GM12878 (cell line): ENCODE data around the gene LATS2. TPM values are rescaled to one million over a fixed set of nuclear protein-coding genes. Genes with fewer than 3 reads are reported as not detected.

Experiments used
- ATAC-seq: fragments of 200-7000 bp; cut with Tn5 transposase; 3 replicates; pipeline ENCODE4 v1.9.1; 2020; ENCODE audit warnings: mild to moderate bottlenecking, moderate library complexity
- BruUV-seq: library from RNA; stranded (reverse); fragments of 400-500 nt; replicated peaks from 2 replicates; lab custom pipeline; 2021; lab: Mats Ljungman, UMichigan
- CTCF ChIA-PET: fragments of 300-600 bp; sonication (Branson Sonifier 250); formaldehyde crosslinking; extraction: SDS; loops from one replicate; lab custom pipeline; 2021; ENCODE audit warnings: inconsistent platforms; lab: Yijun Ruan, JAX
- POLR2A ChIA-PET: fragments of 350-600 bp; formaldehyde crosslinking; extraction: SDS; loops from one replicate; lab custom pipeline; 2021; ENCODE audit warnings: inconsistent platforms; lab: Charles Lee
- RAD21 ChIA-PET: fragments of 300-600 bp; sonication (Branson Sonifier 250); formaldehyde crosslinking; loops from one replicate; lab custom pipeline; 2023; ENCODE audit warnings: antibody characterized with exemption; ENCODE audit not compliant: unreplicated experiment; lab: Charles Lee
- SMC1A ChIA-PET: fragments of 300-600 bp; sonication (Branson Sonifier 250); formaldehyde crosslinking; loops from one replicate; lab custom pipeline; 2023; ENCODE audit not compliant: unreplicated experiment, uncharacterized antibody; lab: Charles Lee
- DNase-seq: peaks from one replicate; pipeline ENCODE4 v3.0.0-alpha.2; 2011; ENCODE audit warnings: low read depth, low spot score
- FAIRE-seq: peaks from 3 replicates; lab custom pipeline; 2011; peaks lifted over from hg19 to GRCh38; lab: Jason Lieb, UNC
- H2AFZ ChIP-seq: 2 replicates; pipeline ENCODE4 v1.6.0; 2011; ENCODE audit warnings: low read depth, low read length, control low read depth; ENCODE audit not compliant: control insufficient read depth
- H3K27ac ChIP-seq: 2 replicates; pipeline ENCODE4 v1.5.1; 2011; ENCODE audit warnings: control low read depth; ENCODE audit not compliant: control insufficient read depth, insufficient read depth
- H3K27me3 ChIP-seq, 2 experiments: replicated peaks in 1 of 2; 2 replicates each; pipeline versions ENCODE4 v1.6.0 to v1.6.1; 2011; ENCODE audit warnings: low read length in 1 of 2; ENCODE audit not compliant: control insufficient read depth in 2 of 2, insufficient read depth in 2 of 2
- H3K36me3 ChIP-seq, 2 experiments: 2 replicates each; pipeline ENCODE4 v1.5.1; 2011; ENCODE audit warnings: low read length in 1 of 2; ENCODE audit not compliant: control insufficient read depth in 2 of 2, insufficient read depth in 2 of 2
- H3K4me1 ChIP-seq: 2 replicates; pipeline ENCODE4 v1.6.1; 2011; ENCODE audit warnings: mild to moderate bottlenecking, low read length, moderate library complexity, mixed read lengths; ENCODE audit not compliant: control insufficient read depth, insufficient read depth
- H3K4me2 ChIP-seq: 2 replicates; pipeline ENCODE4 v1.6.0; 2011; ENCODE audit warnings: control low read depth; ENCODE audit not compliant: control insufficient read depth, insufficient read depth
- H3K4me3 ChIP-seq: fragments of 200-600 bp; sonication (generic); 2 replicates; pipeline ENCODE4 v1.5.1; 2016
- H3K79me2 ChIP-seq: 2 replicates; pipeline ENCODE4 v1.6.0; 2011; ENCODE audit warnings: low read length; ENCODE audit not compliant: control insufficient read depth, insufficient read depth
- H3K9ac ChIP-seq: 2 replicates; pipeline ENCODE4 v1.8.0; 2011; ENCODE audit warnings: low read length, control low read depth, mixed read lengths; ENCODE audit not compliant: control insufficient read depth, insufficient read depth
- H3K9me3 ChIP-seq: replicated peaks from 3 replicates; pipeline ENCODE4 v1.5.1; 2011; ENCODE audit warnings: mild to moderate bottlenecking, low read length; ENCODE audit not compliant: control insufficient read depth, insufficient read depth
- H4K20me1 ChIP-seq: 2 replicates; pipeline ENCODE4 v1.6.0; 2011; ENCODE audit not compliant: control insufficient read depth, insufficient read depth
- ASH2L ChIP-seq: fragments of 300-600, 200-600 bp; sonication (generic); IDR thresholded peaks from 2 replicates; pipeline ENCODE4 v1.6.1; 2017; ENCODE audit warnings: low read depth, mild to moderate bottlenecking, borderline replicate concordance
- BMI1 ChIP-seq: fragments of 450-650 bp; IDR thresholded peaks from 2 replicates; pipeline ENCODE4 v1.6.1; 2016; ENCODE audit warnings: mild to moderate bottlenecking, moderate library complexity, borderline replicate concordance
- CEBPB ChIP-seq, 2 experiments: fragments of 150-350 bp in 1 of 2; IDR thresholded peaks; 2 replicates each; pipeline ENCODE4 v1.6.1; 2012 to 2014; ENCODE audit warnings: low read depth in 2 of 2, low read length in 2 of 2, borderline replicate concordance in 1 of 2, inconsistent platforms in 1 of 2
- CREM ChIP-seq: IDR thresholded peaks from 2 replicates; pipeline ENCODE4 v1.6.1; 2014; ENCODE audit warnings: antibody characterized with exemption, low read depth
- IRF4 ChIP-seq: IDR thresholded peaks from 2 replicates; pipeline ENCODE4 v1.6.1; 2011; ENCODE audit warnings: low read depth, low read length
- JUNB ChIP-seq: IDR thresholded peaks from 2 replicates; pipeline ENCODE4 v1.6.1; 2016; ENCODE audit warnings: antibody characterized with exemption, mild to moderate bottlenecking
- KLF5 ChIP-seq: fragments of 450-650 bp; IDR thresholded peaks from 2 replicates; pipeline ENCODE4 v1.6.1; 2014; ENCODE audit warnings: mild to moderate bottlenecking; ENCODE audit not compliant: partially characterized antibody
- MEF2A ChIP-seq: IDR thresholded peaks from 2 replicates; pipeline ENCODE4 v1.6.1; 2011; ENCODE audit warnings: low read depth, mild to moderate bottlenecking, low read length, moderate library complexity; ENCODE audit not compliant: insufficient read depth
- MYB ChIP-seq: fragments of 150-350 bp; IDR thresholded peaks from 2 replicates; pipeline ENCODE4 v1.6.1; 2014; ENCODE audit warnings: mild to moderate bottlenecking, low read depth, low read length, borderline replicate concordance
- NFXL1 ChIP-seq: fragments of 450-650 bp; IDR thresholded peaks from 2 replicates; pipeline ENCODE4 v1.6.1; 2017; ENCODE audit warnings: antibody characterized with exemption, mild to moderate bottlenecking, borderline replicate concordance
- NR2C1 ChIP-seq: fragments of 450-650 bp; IDR thresholded peaks from 2 replicates; pipeline ENCODE4 v1.6.1; 2017; ENCODE audit warnings: antibody characterized with exemption, mild to moderate bottlenecking, moderate library complexity
- PKNOX1 ChIP-seq: fragments of 450-650 bp; IDR thresholded peaks from 2 replicates; pipeline ENCODE4 v1.6.1; 2016; ENCODE audit warnings: mild to moderate bottlenecking
- RB1 ChIP-seq: fragments of 450-650 bp; formaldehyde crosslinking; IDR thresholded peaks from 2 replicates; pipeline ENCODE4 v1.6.1; 2017; ENCODE audit warnings: mild to moderate bottlenecking, borderline replicate concordance
- SMAD5 ChIP-seq: IDR thresholded peaks from 2 replicates; pipeline ENCODE4 v1.6.1; 2016; ENCODE audit warnings: antibody characterized with exemption, low read depth
- SP1 ChIP-seq: IDR thresholded peaks from one replicate; pipeline ENCODE4 v1.6.1; 2011; ENCODE audit warnings: low read depth, low read length
- SUPT20H ChIP-seq: IDR thresholded peaks from 2 replicates; pipeline ENCODE4 v1.6.1; 2011; ENCODE audit warnings: low read depth, mild to moderate bottlenecking, low read length, moderate library complexity, borderline replicate concordance; ENCODE audit not compliant: control insufficient read depth
- TCF7 ChIP-seq: IDR thresholded peaks from 2 replicates; pipeline ENCODE4 v1.6.1; 2014; ENCODE audit warnings: antibody characterized with exemption, borderline replicate concordance
- ZNF622 ChIP-seq: fragments of 450-650 bp; IDR thresholded peaks from 2 replicates; pipeline ENCODE4 v1.6.1; 2017; ENCODE audit warnings: mild to moderate bottlenecking, inconsistent platforms
- WGBS: methylation state at CpG from one replicate; pipeline ENCODE4 v1.1.6; 2016; ENCODE audit warnings: low lambda C conversion rate; ENCODE audit not compliant: insufficient replicate concordance, insufficient coverage; ENCODE audit errors: missing lambda C conversion rate; 5-methylcytosine and 5-hydroxymethylcytosine counted together
- in situ Hi-C: fragments of 300-500 bp; cut with MboI; formaldehyde crosslinking; loops from 9 replicates; pipeline ENCODE4 v1.14.3; 2018; ENCODE audit warnings: mixed read lengths
- intact Hi-C: fragments of 100-400 bp; cut with micrococcal nuclease; formaldehyde crosslinking; loops from one replicate; pipeline ENCODE4 v1.14.2; 2022; ENCODE audit not compliant: unreplicated experiment
- polyA plus RNA-seq, 11 experiments: library from polyadenylated mRNA; depleted of rRNA in 4 of 11; unstranded in 6 of 11; stranded (reverse) in 5 of 11; fragments of >200 nt; fragmentation: Nextera tagmentation in 4 of 11; fragmentation: Illumina TruSeq in 1 of 11; extraction: Ambion mirVana in 4 of 11; extraction: Trizol in 1 of 11; gene quantifications; 1 replicate in 1 of 11; 2 replicates in 10 of 11; pipeline versions ENCODE4 v1.2.1 to v1.2.3, GENCODE V29; 2011 to 2016; ENCODE audit warnings: inconsistent platforms in 2 of 11, missing spikeins in 2 of 11, low read depth in 1 of 11
- total RNA-seq, 4 experiments: library from RNA; depleted of rRNA in 3 of 4; stranded (reverse); fragments of >200 nt in 3 of 4; fragmentation: Illumina TruSeq in 1 of 4; extraction: Trizol in 1 of 4; gene quantifications; 2 replicates each; pipeline versions ENCODE4 v1.2.1 to v1.2.3, GENCODE V29; 2013 to 2021
- TF ChIP-seq, protein P1 (sequence below): IDR thresholded peaks from 2 replicates; pipeline ENCODE4 v1.6.1; 2011; ENCODE audit warnings: borderline replicate concordance, low read depth, mild to moderate bottlenecking, moderate library complexity, low read length; ENCODE audit not compliant: insufficient read depth, poor library complexity, severe bottlenecking
- TF ChIP-seq, protein P2 (sequence below): fragments of 450-650 bp; IDR thresholded peaks from 2 replicates; pipeline ENCODE4 v1.6.1; 2017; ENCODE audit warnings: low read depth, mild to moderate bottlenecking, moderate library complexity

The LATS2 gene
- total and polyA plus RNA-seq, 10 of the 15 experiments (the other 5 are each of a cell fraction or from before 2014, with no cell fraction given) = 0.90 to 7.8 (median 2.0) TPM

DNA sequence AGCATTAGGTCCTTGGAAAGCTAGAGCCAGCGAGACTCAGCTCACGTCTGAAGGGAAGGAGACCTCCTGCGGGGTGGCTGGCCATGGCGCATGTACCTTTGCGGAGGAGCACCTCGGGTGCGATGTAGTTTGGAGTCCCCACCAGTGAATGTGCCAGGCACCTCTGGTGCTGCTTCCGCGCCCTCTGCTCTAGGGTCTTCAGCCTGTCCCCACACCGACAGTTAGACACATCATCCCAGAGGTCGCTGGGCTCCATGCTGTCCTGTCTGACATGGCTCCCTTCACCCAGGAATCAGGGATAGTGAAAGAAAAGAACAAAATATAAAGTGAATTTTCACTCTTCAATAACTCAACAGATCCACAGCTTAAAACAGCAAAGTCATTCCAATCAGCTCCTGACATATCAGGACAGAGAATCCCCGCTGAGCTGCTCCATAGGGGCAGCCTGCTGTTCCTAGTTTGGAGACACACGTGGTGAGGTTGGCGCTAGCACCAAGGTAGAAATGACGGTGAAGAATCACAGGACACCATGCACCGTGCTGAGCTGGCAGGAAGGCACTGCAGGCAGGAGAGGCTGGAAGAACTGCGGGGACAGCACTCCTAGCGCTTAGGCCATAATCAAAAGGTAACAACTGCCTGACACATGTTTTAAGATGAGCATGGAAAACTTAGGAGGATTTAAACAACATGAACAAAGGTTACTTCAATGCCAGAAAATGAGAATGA, 79.9 kb downstream of the LATS2 start:
- no peaks in the 10 kb centered on the region; a peak in 2 of 4 replicates for H3K36me3 ChIP-seq
- no peak overlapping the region for H3K4me3 ChIP-seq
- WGBS = 88% methylated on average over 18 of the region's 18 CpGs
- POLR2A ChIA-PET = no interaction called here
- no peaks in the 10 kb centered on the region for H3K79me2 ChIP-seq
- H2AFZ ChIP-seq = no peak overlapping the region
- intact Hi-C loops = no loop called here
- no peak overlapping the region for H3K27ac ChIP-seq
- DNase-seq = no peak
- SMC1A ChIA-PET = no interaction called here
- CTCF ChIA-PET = no interaction called here
- in situ Hi-C loops = no loop called here
- RAD21 ChIA-PET = no interaction called here
- no peak for TF ChIP-seq CEBPB (IDR thresholded peaks at IDR 0.05; ENCODE audit: borderline replicate concordance in 1 of 2, low read depth in 2 of 2, low read length in 2 of 2)
- TF ChIP-seq NR2C1 = no peak
- TF ChIP-seq MYB = no peak
- TF ChIP-seq, protein P1, sequence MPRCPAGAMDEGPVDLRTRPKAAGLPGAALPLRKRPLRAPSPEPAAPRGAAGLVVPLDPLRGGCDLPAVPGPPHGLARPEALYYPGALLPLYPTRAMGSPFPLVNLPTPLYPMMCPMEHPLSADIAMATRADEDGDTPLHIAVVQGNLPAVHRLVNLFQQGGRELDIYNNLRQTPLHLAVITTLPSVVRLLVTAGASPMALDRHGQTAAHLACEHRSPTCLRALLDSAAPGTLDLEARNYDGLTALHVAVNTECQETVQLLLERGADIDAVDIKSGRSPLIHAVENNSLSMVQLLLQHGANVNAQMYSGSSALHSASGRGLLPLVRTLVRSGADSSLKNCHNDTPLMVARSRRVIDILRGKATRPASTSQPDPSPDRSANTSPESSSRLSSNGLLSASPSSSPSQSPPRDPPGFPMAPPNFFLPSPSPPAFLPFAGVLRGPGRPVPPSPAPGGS = no peak
- no peak for TF ChIP-seq RB1
- TF ChIP-seq NFXL1 = no peak
- TF ChIP-seq PKNOX1 = no peak
- TF ChIP-seq KLF5 = no peak
- TF ChIP-seq, protein P2, sequence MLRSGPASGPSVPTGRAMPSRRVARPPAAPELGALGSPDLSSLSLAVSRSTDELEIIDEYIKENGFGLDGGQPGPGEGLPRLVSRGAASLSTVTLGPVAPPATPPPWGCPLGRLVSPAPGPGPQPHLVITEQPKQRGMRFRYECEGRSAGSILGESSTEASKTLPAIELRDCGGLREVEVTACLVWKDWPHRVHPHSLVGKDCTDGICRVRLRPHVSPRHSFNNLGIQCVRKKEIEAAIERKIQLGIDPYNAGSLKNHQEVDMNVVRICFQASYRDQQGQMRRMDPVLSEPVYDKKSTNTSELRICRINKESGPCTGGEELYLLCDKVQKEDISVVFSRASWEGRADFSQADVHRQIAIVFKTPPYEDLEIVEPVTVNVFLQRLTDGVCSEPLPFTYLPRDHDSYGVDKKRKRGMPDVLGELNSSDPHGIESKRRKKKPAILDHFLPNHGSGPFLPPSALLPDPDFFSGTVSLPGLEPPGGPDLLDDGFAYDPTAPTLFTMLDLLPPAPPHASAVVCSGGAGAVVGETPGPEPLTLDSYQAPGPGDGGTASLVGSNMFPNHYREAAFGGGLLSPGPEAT = no peak
- TF ChIP-seq MEF2A = no peak
- no peak for TF ChIP-seq ZNF622
- TF ChIP-seq BMI1 = no peak
- no peak for TF ChIP-seq SUPT20H
- TF ChIP-seq TCF7 = no peak
- no peak for TF ChIP-seq CREM
- no peak for TF ChIP-seq SMAD5
- TF ChIP-seq ASH2L = no peak
- TF ChIP-seq IRF4 = no peak
- no peak for TF ChIP-seq JUNB
- TF ChIP-seq SP1 = no peak
- TF ChIP-seq, all 136 proteins: peak for 0
- H3K9me3 ChIP-seq = no peaks in the 10 kb centered on the region
- no peaks in the 10 kb centered on the region for H3K4me1 ChIP-seq
- H4K20me1 ChIP-seq = no peaks in the 10 kb centered on the region
- FAIRE-seq (no peak), ATAC-seq (no peak)
- no peaks in the 10 kb centered on the region for H3K27me3 ChIP-seq
- BruUV-seq = no TSS peak
- no peak overlapping the region for H3K9ac ChIP-seq
- H3K4me2 ChIP-seq = no peak overlapping the region
